NCI-H69 (cell line): ENCODE measurements around the gene CDH11.

Experiments
- DNase-seq: peaks from one replicate; lab custom pipeline; 2025; lab: John Stamatoyannopoulos, UW

CDH11 gene

GRCh38 chr16:65024767-65025178 is 97.1 kb downstream of the CDH11 start:
- DNase-seq, result no peak

- no peak for DNase-seq
Observed at GRCh38 chr16:65023802-65024201, 98.1 kb downstream of the CDH11 start.

GRCh38 chr16:65021852-65022595 is 99.8 kb downstream of the CDH11 start:
- no peak for DNase-seq

- no peak for DNase-seq
Observed at GRCh38 chr16:65016754-65017153, 105.1 kb downstream of the CDH11 start.

- DNase-seq, result no peak
Observed at GRCh38 chr16:65015599-65015998, 106.3 kb downstream of the CDH11 start.

- no peak for DNase-seq
Observed at GRCh38 chr16:65012357-65012756, 109.5 kb downstream of the CDH11 start.

GRCh38 chr16:65010125-65010524 is 111.7 kb downstream of the CDH11 start:
- no peak for DNase-seq

- DNase-seq, result no peak
Observed at GRCh38 chr16:65005696-65006095, 116.2 kb downstream of the CDH11 start.

GRCh38 chr16:65004570-65004969 is 117.3 kb downstream of the CDH11 start:
- no peak for DNase-seq

GRCh38 chr16:65003621-65004020 is 118.2 kb downstream of the CDH11 start:
- no peak for DNase-seq

- no peak for DNase-seq
Observed at GRCh38 chr16:65002265-65002664, 119.6 kb downstream of the CDH11 start.

- DNase-seq, result no peak
Observed at GRCh38 chr16:65000654-65001053, 121.2 kb downstream of the CDH11 start.

GRCh38 chr16:64997751-64998150 is 124.1 kb downstream of the CDH11 start:
- no peak for DNase-seq

GRCh38 chr16:64997121-64997520 is 124.7 kb downstream of the CDH11 start:
- DNase-seq, result no peak

- peak; percentile 68 for DNase-seq
Observed at GRCh38 chr16:64996641-64997040, 125.2 kb downstream of the CDH11 start.

GRCh38 chr16:64993464-64993863 is 128.4 kb downstream of the CDH11 start:
- DNase-seq, result no peak

GRCh38 chr16:64991001-64991400 is 130.9 kb downstream of the CDH11 start:
- no peak for DNase-seq

- no peak for DNase-seq
Observed at GRCh38 chr16:64990101-64990500, 131.8 kb downstream of the CDH11 start.

- no peak for DNase-seq
Observed at GRCh38 chr16:64989050-64989449, 132.8 kb downstream of the CDH11 start.

- DNase-seq, result peak; percentile 70
Observed at GRCh38 chr16:64983963-64984362, 137.9 kb downstream of the CDH11 start.

- no peak for DNase-seq
Observed at GRCh38 chr16:64983231-64983630, 138.6 kb downstream of the CDH11 start.

GRCh38 chr16:64982581-64982980 is 139.3 kb downstream of the CDH11 start:
- no peak for DNase-seq

GRCh38 chr16:64981568-64982281 is 140.1 kb downstream of the CDH11 start:
- no peak for DNase-seq
